GM12891 (cell line): ENCODE data around the gene DNAJA1.

Source experiments
- PAX5 ChIP-seq: IDR thresholded peaks from 2 replicates; pipeline ENCODE4 v1.6.1; 2011; ENCODE audit warnings: low read length, moderate library complexity, mild to moderate bottlenecking; ENCODE audit not compliant: insufficient read depth, severe bottlenecking
- POLR2A ChIP-seq: IDR thresholded peaks from 2 replicates; pipeline ENCODE4 v1.6.1; 2011; ENCODE audit warnings: low read depth, low read length, control low read depth
- POLR2AphosphoS5 ChIP-seq: IDR thresholded peaks from 2 replicates; pipeline ENCODE4 v1.6.1; 2011; ENCODE audit warnings: low read depth, low read length, control low read depth
- TAF1 ChIP-seq: IDR thresholded peaks from 2 replicates; pipeline ENCODE4 v1.6.1; 2011; ENCODE audit warnings: low read depth, low read length, control low read depth

GRCh38 chr9:33011831-33012230 lies 13.2 kb upstream of the DNAJA1 start:
- no peak for TF ChIP-seq POLR2AphosphoS5
- TF ChIP-seq TAF1: no peak
- TF ChIP-seq POLR2A: no peak
- no peak for TF ChIP-seq PAX5
